ENCODE data around the gene TXK. TPM values are rescaled to one million over a fixed set of nuclear protein-coding genes. Genes with fewer than 3 reads are reported as not detected.

TXK gene
- total RNA-seq, 1 donor from 2014 or later: 0.36 TPM

DNA sequence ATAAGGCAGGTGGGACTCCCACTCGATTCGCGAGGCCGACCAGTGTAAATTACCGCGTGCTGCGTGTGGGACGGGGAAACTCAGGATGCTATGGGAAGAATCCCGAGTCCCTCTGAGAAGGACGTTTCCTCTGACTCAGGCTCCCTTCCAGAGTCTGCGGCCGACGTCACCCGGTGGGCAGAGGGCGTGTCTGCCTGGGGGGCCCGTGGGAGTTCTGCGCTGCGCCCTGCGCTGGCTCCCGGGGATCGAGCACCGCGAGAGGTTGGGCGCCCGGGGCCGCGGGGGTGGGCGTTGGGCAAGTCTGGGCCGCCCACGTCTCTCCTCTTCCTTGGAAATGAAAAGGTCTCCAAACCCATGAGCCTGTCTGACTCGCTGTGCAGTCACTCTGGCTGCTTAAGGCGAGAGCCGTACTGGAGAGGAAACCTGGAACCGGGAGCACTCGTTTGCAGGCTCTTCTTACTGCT, 116.9 kb downstream of the TXK start:
- Mint-ChIP-seq H3K36me3 (ENCODE audit: low read depth, unreplicated experiment) (peaks cover 3% of the 10 kb centered on the region), H3K4me3 (ENCODE audit: unreplicated experiment) (peak overlapping the region; percentile 89), H3K4me1 (ENCODE audit: unreplicated experiment) (peaks cover 3% of the 10 kb centered on the region), H3K27me3 (ENCODE audit: unreplicated experiment) (peaks cover 3% of the 10 kb centered on the region), H3K9me3 (ENCODE audit: unreplicated experiment) (no peaks in the 10 kb centered on the region), H3K27ac (ENCODE audit: unreplicated experiment) (peak overlapping the region; percentile 24)
- TF ChIP-seq, protein P1, sequence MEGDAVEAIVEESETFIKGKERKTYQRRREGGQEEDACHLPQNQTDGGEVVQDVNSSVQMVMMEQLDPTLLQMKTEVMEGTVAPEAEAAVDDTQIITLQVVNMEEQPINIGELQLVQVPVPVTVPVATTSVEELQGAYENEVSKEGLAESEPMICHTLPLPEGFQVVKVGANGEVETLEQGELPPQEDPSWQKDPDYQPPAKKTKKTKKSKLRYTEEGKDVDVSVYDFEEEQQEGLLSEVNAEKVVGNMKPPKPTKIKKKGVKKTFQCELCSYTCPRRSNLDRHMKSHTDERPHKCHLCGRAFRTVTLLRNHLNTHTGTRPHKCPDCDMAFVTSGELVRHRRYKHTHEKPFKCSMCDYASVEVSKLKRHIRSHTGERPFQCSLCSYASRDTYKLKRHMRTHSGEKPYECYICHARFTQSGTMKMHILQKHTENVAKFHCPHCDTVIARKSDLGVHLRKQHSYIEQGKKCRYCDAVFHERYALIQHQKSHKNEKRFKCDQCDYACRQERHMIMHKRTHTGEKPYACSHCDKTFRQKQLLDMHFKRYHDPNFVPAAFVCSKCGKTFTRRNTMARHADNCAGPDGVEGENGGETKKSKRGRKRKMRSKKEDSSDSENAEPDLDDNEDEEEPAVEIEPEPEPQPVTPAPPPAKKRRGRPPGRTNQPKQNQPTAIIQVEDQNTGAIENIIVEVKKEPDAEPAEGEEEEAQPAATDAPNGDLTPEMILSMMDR (IDR thresholded peaks at IDR 0.05; ENCODE audit: unreplicated experiment): no peak
- DNase-seq (ENCODE audit: low spot score): peak; percentile 60

Other genes with a start within 250 kb of the TXK start
- gene NFXL1, start 219.7 kb downstream of the TXK start, total RNA-seq (ENCODE audit: unreplicated experiment): 20.0 TPM
- gene CNGA1, start 117.6 kb downstream of the TXK start, total RNA-seq (ENCODE audit: unreplicated experiment): not detected
- 2.0 TPM for gene NIPAL1, start 117.5 kb downstream of the TXK start, total RNA-seq (ENCODE audit: unreplicated experiment)
- gene TEC, start 135.6 kb upstream of the TXK start, total RNA-seq (ENCODE audit: unreplicated experiment): 1.9 TPM
- gene SLAIN2, start 207.3 kb upstream of the TXK start, total RNA-seq (ENCODE audit: unreplicated experiment): 54.6 TPM